HepG2 (cell line): ENCODE results near the gene KMT5C. TPM values are rescaled to one million over a fixed set of nuclear protein-coding genes. Genes with fewer than 3 reads are reported as not detected.

Source experiments
- ARNTL ChIP-seq: sonication (generic); formaldehyde crosslinking; IDR thresholded peaks from 2 replicates; pipeline ENCODE4 v1.4.0; 2020; ENCODE audit warnings: mild to moderate bottlenecking, missing genetic modification reagents
- ATF1 ChIP-seq: IDR thresholded peaks from 2 replicates; pipeline ENCODE4 v1.6.1; 2016; ENCODE audit warnings: mild to moderate bottlenecking, control low read depth
- CREM ChIP-seq, 2 experiments: sonication (generic) in 1 of 2; formaldehyde crosslinking in 1 of 2; IDR thresholded peaks; 2 replicates each; pipeline versions ENCODE4 v1.4.0 to v1.6.1; 2016 to 2020; ENCODE audit warnings: antibody characterized with exemption in 1 of 2, mild to moderate bottlenecking in 1 of 2, missing genetic modification reagents in 1 of 2
- ELF4 ChIP-seq: sonication (generic); formaldehyde crosslinking; IDR thresholded peaks from 2 replicates; pipeline ENCODE4 v1.5.0; 2020; ENCODE audit warnings: missing genetic modification reagents, mild to moderate bottlenecking, moderate library complexity, borderline replicate concordance
- FLYWCH1 ChIP-seq: sonication (generic); formaldehyde crosslinking; IDR thresholded peaks from 2 replicates; pipeline ENCODE4 v1.8.1; 2023; ENCODE audit warnings: mild to moderate bottlenecking, missing genetic modification reagents
- FOXK1 ChIP-seq: sonication (generic); formaldehyde crosslinking; IDR thresholded peaks from 2 replicates; pipeline ENCODE4 v1.4.0; 2020; ENCODE audit warnings: low read depth, missing genetic modification reagents, borderline replicate concordance
- HIC2 ChIP-seq: sonication (generic); formaldehyde crosslinking; IDR thresholded peaks from 2 replicates; pipeline ENCODE4 v1.9.0; 2022; ENCODE audit warnings: low read depth, missing genetic modification reagents
- HMGXB4 ChIP-seq, 2 experiments: sonication (generic) in 1 of 2; formaldehyde crosslinking in 1 of 2; IDR thresholded peaks; 2 replicates each; pipeline versions ENCODE4 v1.4.0 to v1.6.1; 2018 to 2020; ENCODE audit warnings: missing genetic modification reagents in 2 of 2, borderline replicate concordance in 1 of 2, low read depth in 1 of 2, mild to moderate bottlenecking in 1 of 2, missing biosample characterization in 1 of 2
- IRF2 ChIP-seq: IDR thresholded peaks from 2 replicates; pipeline ENCODE4 v1.6.1; 2018; ENCODE audit warnings: missing genetic modification reagents, missing compliant biosample characterization
- IRF9 ChIP-seq: sonication (generic); formaldehyde crosslinking; IDR thresholded peaks from 2 replicates; pipeline ENCODE4 v1.8.0; 2022; ENCODE audit warnings: missing genetic modification reagents, mild to moderate bottlenecking, borderline replicate concordance
- MED8 ChIP-seq: sonication (generic); formaldehyde crosslinking; IDR thresholded peaks from 2 replicates; pipeline ENCODE4 v1.8.1; 2023; ENCODE audit warnings: mild to moderate bottlenecking, missing genetic modification reagents; ENCODE audit not compliant: insufficient replicate concordance
- MIER3 ChIP-seq: IDR thresholded peaks from 2 replicates; pipeline ENCODE4 v1.6.1; 2016; ENCODE audit warnings: missing compliant biosample characterization, borderline replicate concordance
- POLR2AphosphoS5 ChIP-seq: IDR thresholded peaks from 2 replicates; pipeline ENCODE4 v1.6.1; 2012; ENCODE audit warnings: low read depth, low read length
- ZBTB1 ChIP-seq: sonication (generic); formaldehyde crosslinking; IDR thresholded peaks from 2 replicates; pipeline ENCODE4 v1.4.0; 2020; ENCODE audit warnings: missing genetic modification reagents, borderline replicate concordance
- ZNF431 ChIP-seq: sonication (generic); formaldehyde crosslinking; IDR thresholded peaks from 2 replicates; pipeline ENCODE4 v1.9.0; 2022; ENCODE audit warnings: missing genetic modification reagents, low read depth, mild to moderate bottlenecking, borderline replicate concordance
- ZNF557 ChIP-seq: sonication (generic); formaldehyde crosslinking; IDR thresholded peaks from 2 replicates; pipeline ENCODE4 v1.4.0; 2020; ENCODE audit warnings: missing genetic modification reagents
- ZNF597 ChIP-seq: sonication (generic); formaldehyde crosslinking; IDR thresholded peaks from 2 replicates; pipeline ENCODE4 v1.5.0; 2020; ENCODE audit warnings: missing genetic modification reagents
- ZNF607 ChIP-seq: sonication (generic); formaldehyde crosslinking; IDR thresholded peaks from 2 replicates; pipeline ENCODE4 v1.5.1; 2020; ENCODE audit warnings: missing genetic modification reagents, mild to moderate bottlenecking, borderline replicate concordance
- ZNF614 ChIP-seq: IDR thresholded peaks from 2 replicates; pipeline ENCODE4 v1.6.1; 2018; ENCODE audit warnings: missing biosample characterization, missing genetic modification reagents, inconsistent platforms, borderline replicate concordance
- ZNF772 ChIP-seq: sonication (generic); formaldehyde crosslinking; IDR thresholded peaks from 2 replicates; pipeline ENCODE4 v1.5.0; 2020; ENCODE audit warnings: mild to moderate bottlenecking, missing genetic modification reagents
- ZNF776 ChIP-seq: sonication (generic); formaldehyde crosslinking; IDR thresholded peaks from 2 replicates; pipeline ENCODE4 v1.4.0; 2020; ENCODE audit warnings: mild to moderate bottlenecking, missing genetic modification reagents
- ZNF788 ChIP-seq: sonication (generic); formaldehyde crosslinking; IDR thresholded peaks from 2 replicates; pipeline ENCODE4 v1.5.0; 2020; ENCODE audit warnings: mild to moderate bottlenecking, missing genetic modification reagents, borderline replicate concordance
- polyA plus RNA-seq, 8 experiments: library from polyadenylated mRNA; depleted of rRNA in 3 of 8; stranded (reverse) in 7 of 8; unstranded in 1 of 8; fragments of >200 nt; fragmentation: Illumina TruSeq in 4 of 8; extraction: Trizol in 4 of 8; gene quantifications; 2 replicates each; pipeline versions ENCODE4 v1.2.1 to v1.2.3, GENCODE V29; 2011 to 2016; ENCODE audit warnings: low read depth in 4 of 8, missing spikeins in 1 of 8, mixed read lengths in 1 of 8; ENCODE audit not compliant: insufficient read depth in 1 of 8
- total RNA-seq, 5 experiments: library from RNA; depleted of rRNA; stranded (reverse); fragments of >200 nt; fragmentation: Illumina TruSeq; extraction: Trizol; gene quantifications; 2 replicates each; pipeline ENCODE4 v1.2.3, GENCODE V29; 2016; ENCODE audit warnings: low read depth in 1 of 5

The KMT5C gene
- total and polyA plus RNA-seq, 2 of the 13 experiments (the other 11 are each of a cell fraction or from before 2014, with no cell fraction given): 5.5 to 9.0 TPM

GRCh38 chr19:55385724-55386492, 46.2 kb downstream of the KMT5C start, which contains the start of gene RPL28 (continued):
- 0 out of 2 replicates have a peak, but pooled peaks have one; percentile 58 for TF ChIP-seq ZNF597 (CRISPR knock-in tag)
- peak; percentile 88; the same call in 1 of the 2 replicates for TF ChIP-seq ZNF772
- TF ChIP-seq ATF1 (CRISPR knock-in tag): peak; percentile 84
- peak in 1 of 2 experiments; percentile 71; a peak in 2 of 4 replicates for TF ChIP-seq HMGXB4 (CRISPR knock-in tag; IDR thresholded peaks at IDR 0.05; ENCODE audit: borderline replicate concordance in 1 of 2, low read depth in 1 of 2)
- peak; percentile 30; the same call in 1 of the 2 replicates for TF ChIP-seq IRF9 (CRISPR knock-in tag)
- TF ChIP-seq ELF4 (CRISPR knock-in tag): peak; percentile 31; the same call in 1 of the 2 replicates
- TF ChIP-seq ZNF557 (CRISPR knock-in tag): no peak
- TF ChIP-seq MIER3: peak; percentile 84; the same call in 1 of the 2 replicates
- peak; percentile 47; the same call in 1 of the 2 replicates for TF ChIP-seq FOXK1 (CRISPR knock-in tag)
- TF ChIP-seq HIC2: no peak
- peak; percentile 81; the same call in 1 of the 2 replicates for TF ChIP-seq ZNF614 (CRISPR knock-in tag)
- TF ChIP-seq ZNF788 (CRISPR knock-in tag): peak; percentile 96; the same call in 1 of the 2 replicates
- no peak for TF ChIP-seq ZNF431 (CRISPR knock-in tag)
- no peak for TF ChIP-seq ARNTL (CRISPR knock-in tag)
- TF ChIP-seq IRF2 (CRISPR knock-in tag): peak; percentile 87; the same call in 1 of the 2 replicates
- TF ChIP-seq FLYWCH1 (CRISPR knock-in tag): no peak
- TF ChIP-seq CREM (IDR thresholded peaks at IDR 0.05): peak; percentile 88
- no peak for TF ChIP-seq CREM (CRISPR knock-in tag; IDR thresholded peaks at IDR 0.05)
- peak; percentile 100 for TF ChIP-seq POLR2AphosphoS5
- 0 out of 2 replicates have a peak, but pooled peaks have one; percentile 6 for TF ChIP-seq ZNF776
- TF ChIP-seq MED8 (CRISPR knock-in tag): peak; percentile 73
- TF ChIP-seq ZBTB1 (CRISPR knock-in tag): 0 out of 2 replicates have a peak, but pooled peaks have one; percentile 42
- peak; percentile 30; the same call in 1 of the 2 replicates for TF ChIP-seq ZNF607 (CRISPR knock-in tag)
